GM23338 (cell line): ENCODE data around the gene MAP1LC3C. TPM values are rescaled to one million over a fixed set of nuclear protein-coding genes. Genes with fewer than 3 reads are reported as not detected.
A peak's percentile ranks its signal among the peaks of the same experiment; 100 is the strongest.

Source experiments
- ATAC-seq: fragments of 200-7000 bp; cut with Tn5 transposase; 3 replicates; pipeline ENCODE4 v1.9.1; 2020
- DNase-seq: peaks from one replicate; pipeline ENCODE4 v3.0.0-alpha.2; 2015; ENCODE audit warnings: low spot score
- H2AFZ ChIP-seq: fragments of 200-600 bp; sonication (generic); 2 replicates; pipeline ENCODE4 v1.8.0; 2016; ENCODE audit warnings: antibody characterized with exemption, mild to moderate bottlenecking, moderate library complexity
- H3F3A ChIP-seq: fragments of 200-600 bp; sonication (generic); replicated peaks from 2 replicates; pipeline ENCODE4 v1.8.0; 2017; ENCODE audit warnings: antibody characterized with exemption, mixed run types, low read depth
- H3K27ac ChIP-seq: fragments of 200-600 bp; sonication (generic); 2 replicates; pipeline ENCODE4 v1.6.1; 2016; ENCODE audit warnings: low read depth
- H3K27me3 ChIP-seq: fragments of 200-600 bp; sonication (generic); 2 replicates; pipeline ENCODE4 v1.8.0; 2016; ENCODE audit warnings: mild to moderate bottlenecking, mixed run types, moderate library complexity; ENCODE audit not compliant: insufficient read depth
- H3K36me3 ChIP-seq: fragments of 200-600 bp; sonication (generic); 2 replicates; pipeline ENCODE4 v1.8.0; 2016; ENCODE audit warnings: mild to moderate bottlenecking; ENCODE audit not compliant: insufficient read depth
- H3K4me1 ChIP-seq: fragments of 200-600 bp; sonication (generic); 2 replicates; pipeline ENCODE4 v1.8.0; 2016; ENCODE audit warnings: mild to moderate bottlenecking, moderate library complexity; ENCODE audit not compliant: insufficient read depth
- H3K4me2 ChIP-seq: fragments of 200-600 bp; sonication (generic); 2 replicates; pipeline ENCODE4 v1.7.1; 2017; ENCODE audit warnings: mixed run types
- H3K4me3 ChIP-seq: fragments of 200-600 bp; sonication (generic); 2 replicates; pipeline ENCODE4 v1.6.1; 2016; ENCODE audit warnings: mixed run types
- H3K79me2 ChIP-seq: fragments of 200-600 bp; sonication (generic); replicated peaks from 2 replicates; pipeline ENCODE4 v1.8.0; 2017; ENCODE audit warnings: mild to moderate bottlenecking; ENCODE audit not compliant: insufficient read depth
- H3K9me2 ChIP-seq: fragments of 200-600 bp; sonication (generic); 2 replicates; pipeline ENCODE4 v1.8.0; 2017; ENCODE audit not compliant: insufficient read depth
- H4K20me1 ChIP-seq: fragments of 200-600 bp; sonication (generic); replicated peaks from 2 replicates; pipeline ENCODE4 v1.8.0; 2017; ENCODE audit warnings: mild to moderate bottlenecking; ENCODE audit not compliant: insufficient read depth
- H3K27ac Mint-ChIP-seq: 2 replicates; pipeline ENCODE4 v1.8.0; 2020; ENCODE audit warnings: inconsistent platforms, mild to moderate bottlenecking, moderate library complexity, mixed read lengths
- H3K27me3 Mint-ChIP-seq: 3 replicates; pipeline ENCODE4 v1.8.0; 2022; ENCODE audit warnings: low read depth, mild to moderate bottlenecking, moderate library complexity, mixed read lengths, inconsistent platforms; ENCODE audit not compliant: insufficient read depth, poor library complexity
- H3K36me3 Mint-ChIP-seq: 3 replicates; pipeline ENCODE4 v1.8.0; 2021; ENCODE audit warnings: low read depth, mild to moderate bottlenecking, inconsistent platforms, moderate library complexity, mixed read lengths
- H3K4me1 Mint-ChIP-seq: 3 replicates; pipeline ENCODE4 v1.8.0; 2020; ENCODE audit warnings: mild to moderate bottlenecking, inconsistent platforms, mixed read lengths
- H3K4me3 Mint-ChIP-seq: 3 replicates; pipeline ENCODE4 v1.8.0; 2021; ENCODE audit warnings: moderate library complexity, mild to moderate bottlenecking, inconsistent platforms, mixed read lengths
- H3K9me3 Mint-ChIP-seq: 3 replicates; pipeline ENCODE4 v1.8.0; 2020; ENCODE audit warnings: moderate library complexity, mild to moderate bottlenecking, inconsistent platforms, mixed read lengths
- CREB1 ChIP-seq: fragments of 250-450 bp; sonication (Bioruptor Pico); IDR thresholded peaks from 2 replicates; pipeline ENCODE4 v1.5.0; 2020; ENCODE audit warnings: low read depth, mild to moderate bottlenecking, moderate library complexity
- CTCF ChIP-seq, 2 experiments: fragments of 200-600 bp in 1 of 2; sonication (generic) in 1 of 2; conservative IDR thresholded peaks; 2 replicates each; pipeline versions ENCODE4 v1.5.1 to v1.6.1; 2016 to 2017; ENCODE audit warnings: antibody characterized with exemption in 2 of 2, low read depth in 2 of 2, mild to moderate bottlenecking in 2 of 2, moderate library complexity in 1 of 2
- EZH2phosphoT487 ChIP-seq: fragments of 200-600 bp; sonication (generic); IDR thresholded peaks from one replicate; pipeline ENCODE4 v1.8.1; 2018; ENCODE audit warnings: antibody characterized with exemption; ENCODE audit not compliant: unreplicated experiment
- JUNB ChIP-seq: IDR thresholded peaks from one replicate; pipeline ENCODE4 v1.6.1; 2016; ENCODE audit warnings: antibody characterized with exemption; ENCODE audit not compliant: unreplicated experiment
- POLR2AphosphoS5 ChIP-seq: IDR thresholded peaks from 2 replicates; pipeline ENCODE4 v1.6.1; 2016; ENCODE audit warnings: antibody characterized with exemption, low read depth
- REST ChIP-seq: IDR thresholded peaks from one replicate; pipeline ENCODE4 v1.6.1; 2018; ENCODE audit warnings: antibody characterized with exemption; ENCODE audit not compliant: unreplicated experiment
- ZNF331 ChIP-seq: fragments of 250-450 bp; sonication (Bioruptor Pico); IDR thresholded peaks from 2 replicates; pipeline ENCODE4 v1.5.0; 2020; ENCODE audit warnings: low read depth, mild to moderate bottlenecking, moderate library complexity
- polyA plus RNA-seq: library from polyadenylated mRNA; unstranded; fragments of >200 nt; fragmentation: Nextera tagmentation; extraction: Ambion mirVana; gene quantifications from 2 replicates; pipeline ENCODE4 v1.2.1, GENCODE V29; 2016
- total RNA-seq: library from RNA; depleted of rRNA; stranded (reverse); fragments of >200 nt; shearing (Covaris generic); gene quantifications from 2 replicates; pipeline ENCODE4 v1.2.3, GENCODE V29; 2014
- TF ChIP-seq, protein P1 (sequence below): IDR thresholded peaks from 2 replicates; pipeline ENCODE4 v1.6.1; 2016; ENCODE audit warnings: antibody characterized with exemption
- TF ChIP-seq, protein P2 (sequence below): fragments of 250-450 bp; sonication (Bioruptor Pico); IDR thresholded peaks from 2 replicates; pipeline ENCODE4 v1.5.0; 2020; ENCODE audit warnings: mild to moderate bottlenecking, moderate library complexity

Gene MAP1LC3C
- total and polyA plus RNA-seq, 2 experiments from 2014 or later = 1.1 to 1.2 TPM

DNA sequence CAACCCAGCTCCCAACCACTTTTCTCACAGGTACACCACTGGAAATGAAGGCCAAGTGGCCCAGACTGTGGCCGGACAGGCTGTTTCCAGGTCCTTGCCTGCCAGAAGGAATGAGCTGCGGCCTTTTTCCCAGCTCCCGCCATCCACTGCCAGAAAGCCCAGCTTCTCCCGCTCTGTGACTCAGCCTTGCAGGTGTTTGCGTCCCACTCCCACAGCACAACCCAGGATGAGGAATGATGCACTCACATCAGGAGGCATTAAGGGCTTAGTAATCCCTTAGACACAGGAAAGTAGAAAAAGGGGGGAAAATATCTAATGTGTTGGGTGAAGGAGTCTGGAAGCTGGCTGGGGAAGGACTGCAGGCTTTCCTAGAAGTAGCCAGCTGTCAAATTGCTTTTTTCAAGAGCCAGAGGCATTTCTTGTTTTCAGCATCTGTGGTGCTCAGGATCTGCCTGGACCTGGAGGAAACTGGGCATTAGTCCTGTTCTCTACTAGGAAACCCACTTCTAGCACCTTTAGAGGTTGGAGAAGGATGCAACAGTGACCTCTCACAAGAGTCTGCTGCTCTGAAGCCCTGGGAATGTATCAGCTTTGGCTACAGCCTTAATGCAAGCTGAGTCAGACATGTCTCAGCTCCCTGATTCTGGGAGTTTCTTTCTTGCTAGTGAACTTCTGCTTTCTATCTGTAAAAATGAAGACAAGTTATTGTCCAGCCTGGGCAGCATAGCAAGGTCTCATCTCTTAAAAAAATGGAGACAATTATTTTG is 13.2 kb upstream of the MAP1LC3C start (continued):
- TF ChIP-seq CTCF (conservative IDR thresholded peaks at IDR 0.05; ENCODE audit: low read depth in 2 of 2) (no peak), CREB1 (no peak), ZNF331 (no peak), JUNB (no peak), REST (no peak), POLR2AphosphoS5 (no peak)
- TF ChIP-seq, protein P1, sequence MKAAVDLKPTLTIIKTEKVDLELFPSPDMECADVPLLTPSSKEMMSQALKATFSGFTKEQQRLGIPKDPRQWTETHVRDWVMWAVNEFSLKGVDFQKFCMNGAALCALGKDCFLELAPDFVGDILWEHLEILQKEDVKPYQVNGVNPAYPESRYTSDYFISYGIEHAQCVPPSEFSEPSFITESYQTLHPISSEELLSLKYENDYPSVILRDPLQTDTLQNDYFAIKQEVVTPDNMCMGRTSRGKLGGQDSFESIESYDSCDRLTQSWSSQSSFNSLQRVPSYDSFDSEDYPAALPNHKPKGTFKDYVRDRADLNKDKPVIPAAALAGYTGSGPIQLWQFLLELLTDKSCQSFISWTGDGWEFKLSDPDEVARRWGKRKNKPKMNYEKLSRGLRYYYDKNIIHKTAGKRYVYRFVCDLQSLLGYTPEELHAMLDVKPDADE = no peak

- H3F3A ChIP-seq = no peaks in the 10 kb centered on the region
- Mint-ChIP-seq H3K9me3 (no peaks in the 10 kb centered on the region; the same call in 1 of the 3 replicates), H3K4me1 (peaks cover 17% of the 10 kb centered on the region), H3K4me3 (no peak overlapping the region), H3K27me3 (peaks cover 11% of the 10 kb centered on the region), H3K36me3 (no peaks in the 10 kb centered on the region), H3K27ac (no peak overlapping the region)
- 0 out of 2 replicates have a peak overlapping the region, but pooled peaks have one; percentile 6 for H3K4me2 ChIP-seq
- no peak overlapping the region for H3K4me3 ChIP-seq
- TF ChIP-seq EZH2phosphoT487 = no peak
- TF ChIP-seq, protein P2, sequence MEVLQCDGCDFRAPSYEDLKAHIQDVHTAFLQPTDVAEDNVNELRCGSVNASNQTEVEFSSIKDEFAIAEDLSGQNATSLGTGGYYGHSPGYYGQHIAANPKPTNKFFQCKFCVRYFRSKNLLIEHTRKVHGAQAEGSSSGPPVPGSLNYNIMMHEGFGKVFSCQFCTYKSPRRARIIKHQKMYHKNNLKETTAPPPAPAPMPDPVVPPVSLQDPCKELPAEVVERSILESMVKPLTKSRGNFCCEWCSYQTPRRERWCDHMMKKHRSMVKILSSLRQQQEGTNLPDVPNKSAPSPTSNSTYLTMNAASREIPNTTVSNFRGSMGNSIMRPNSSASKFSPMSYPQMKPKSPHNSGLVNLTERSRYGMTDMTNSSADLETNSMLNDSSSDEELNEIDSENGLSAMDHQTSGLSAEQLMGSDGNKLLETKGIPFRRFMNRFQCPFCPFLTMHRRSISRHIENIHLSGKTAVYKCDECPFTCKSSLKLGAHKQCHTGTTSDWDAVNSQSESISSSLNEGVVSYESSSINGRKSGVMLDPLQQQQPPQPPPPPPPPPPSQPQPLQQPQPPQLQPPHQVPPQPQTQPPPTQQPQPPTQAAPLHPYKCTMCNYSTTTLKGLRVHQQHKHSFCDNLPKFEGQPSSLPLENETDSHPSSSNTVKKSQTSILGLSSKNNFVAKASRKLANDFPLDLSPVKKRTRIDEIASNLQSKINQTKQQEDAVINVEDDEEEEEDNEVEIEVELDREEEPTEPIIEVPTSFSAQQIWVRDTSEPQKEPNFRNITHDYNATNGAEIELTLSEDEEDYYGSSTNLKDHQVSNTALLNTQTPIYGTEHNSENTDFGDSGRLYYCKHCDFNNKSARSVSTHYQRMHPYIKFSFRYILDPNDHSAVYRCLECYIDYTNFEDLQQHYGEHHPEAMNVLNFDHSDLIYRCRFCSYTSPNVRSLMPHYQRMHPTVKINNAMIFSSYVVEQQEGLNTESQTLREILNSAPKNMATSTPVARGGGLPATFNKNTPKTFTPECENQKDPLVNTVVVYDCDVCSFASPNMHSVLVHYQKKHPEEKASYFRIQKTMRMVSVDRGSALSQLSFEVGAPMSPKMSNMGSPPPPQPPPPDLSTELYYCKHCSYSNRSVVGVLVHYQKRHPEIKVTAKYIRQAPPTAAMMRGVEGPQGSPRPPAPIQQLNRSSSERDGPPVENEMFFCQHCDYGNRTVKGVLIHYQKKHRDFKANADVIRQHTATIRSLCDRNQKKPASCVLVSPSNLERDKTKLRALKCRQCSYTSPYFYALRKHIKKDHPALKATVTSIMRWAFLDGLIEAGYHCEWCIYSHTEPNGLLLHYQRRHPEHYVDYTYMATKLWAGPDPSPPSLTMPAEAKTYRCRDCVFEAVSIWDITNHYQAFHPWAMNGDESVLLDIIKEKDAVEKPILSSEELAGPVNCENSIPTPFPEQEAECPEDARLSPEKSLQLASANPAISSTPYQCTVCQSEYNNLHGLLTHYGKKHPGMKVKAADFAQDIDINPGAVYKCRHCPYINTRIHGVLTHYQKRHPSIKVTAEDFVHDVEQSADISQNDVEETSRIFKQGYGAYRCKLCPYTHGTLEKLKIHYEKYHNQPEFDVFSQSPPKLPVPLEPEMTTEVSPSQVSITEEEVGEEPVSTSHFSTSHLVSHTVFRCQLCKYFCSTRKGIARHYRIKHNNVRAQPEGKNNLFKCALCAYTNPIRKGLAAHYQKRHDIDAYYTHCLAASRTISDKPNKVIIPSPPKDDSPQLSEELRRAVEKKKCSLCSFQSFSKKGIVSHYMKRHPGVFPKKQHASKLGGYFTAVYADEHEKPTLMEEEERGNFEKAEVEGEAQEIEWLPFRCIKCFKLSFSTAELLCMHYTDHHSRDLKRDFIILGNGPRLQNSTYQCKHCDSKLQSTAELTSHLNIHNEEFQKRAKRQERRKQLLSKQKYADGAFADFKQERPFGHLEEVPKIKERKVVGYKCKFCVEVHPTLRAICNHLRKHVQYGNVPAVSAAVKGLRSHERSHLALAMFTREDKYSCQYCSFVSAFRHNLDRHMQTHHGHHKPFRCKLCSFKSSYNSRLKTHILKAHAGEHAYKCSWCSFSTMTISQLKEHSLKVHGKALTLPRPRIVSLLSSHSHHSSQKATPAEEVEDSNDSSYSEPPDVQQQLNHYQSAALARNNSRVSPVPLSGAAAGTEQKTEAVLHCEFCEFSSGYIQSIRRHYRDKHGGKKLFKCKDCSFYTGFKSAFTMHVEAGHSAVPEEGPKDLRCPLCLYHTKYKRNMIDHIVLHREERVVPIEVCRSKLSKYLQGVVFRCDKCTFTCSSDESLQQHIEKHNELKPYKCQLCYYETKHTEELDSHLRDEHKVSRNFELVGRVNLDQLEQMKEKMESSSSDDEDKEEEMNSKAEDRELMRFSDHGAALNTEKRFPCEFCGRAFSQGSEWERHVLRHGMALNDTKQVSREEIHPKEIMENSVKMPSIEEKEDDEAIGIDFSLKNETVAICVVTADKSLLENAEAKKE (CRISPR knock-in tag) = 0 out of 2 replicates have a peak, but pooled peaks have one; percentile 2
- no peak overlapping the region for H3K27ac ChIP-seq
- H3K79me2 ChIP-seq = no peaks in the 10 kb centered on the region
- peaks cover 10% of the 10 kb centered on the region; the same call in 1 of the 2 replicates for H3K4me1 ChIP-seq
- peak; percentile 12 for DNase-seq
- no peaks in the 10 kb centered on the region for H3K9me2 ChIP-seq
- no peak for ATAC-seq
- H3K36me3 ChIP-seq = no peaks in the 10 kb centered on the region
- no peaks in the 10 kb centered on the region for H3K27me3 ChIP-seq
- H4K20me1 ChIP-seq = no peaks in the 10 kb centered on the region
- H2AFZ ChIP-seq = no peak overlapping the region
Measured at GRCh38 chr1:242008826-242009495, 10.1 kb upstream of the MAP1LC3C start.
